ENCODE data around the gene ACYP1.

ACYP1 gene

DNA sequence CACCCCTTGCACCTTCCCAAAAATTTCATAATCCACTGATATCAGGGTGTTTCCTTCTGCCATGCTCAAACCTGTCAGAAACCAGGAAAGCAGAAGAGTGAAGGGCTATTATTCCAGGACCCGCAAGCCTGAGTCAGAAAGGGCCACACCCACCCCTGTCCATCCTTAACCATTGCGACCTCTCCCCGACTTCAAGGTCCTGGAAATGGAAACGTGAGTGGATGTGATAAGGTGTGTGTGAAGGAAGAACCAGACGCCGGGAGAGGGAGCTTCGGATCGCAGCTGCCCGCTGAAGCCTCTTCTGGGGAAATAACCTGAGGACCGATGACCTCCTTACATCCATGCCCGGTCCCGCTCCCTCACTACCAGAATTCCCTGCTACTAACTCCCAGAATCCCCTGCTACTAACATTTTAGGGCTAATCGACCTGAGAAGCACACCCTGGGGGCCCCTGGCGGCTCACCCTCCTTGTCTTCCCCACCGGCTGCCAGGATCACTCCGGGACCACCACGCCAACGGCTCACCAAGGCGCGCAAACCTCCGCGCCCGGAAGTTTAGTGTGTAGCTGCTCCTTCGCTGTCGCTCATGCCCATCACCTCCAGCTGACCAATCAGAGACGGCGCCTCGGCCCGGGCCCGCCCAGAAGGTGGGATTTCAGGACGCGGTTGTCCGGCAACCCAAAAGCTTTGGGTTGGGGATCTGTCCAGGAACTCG, at the start of gene ACYP1:
ACYP1 (minus strand) TSS at position 534 of the 714 bp plus-strand sequence; CDS start at position 63, 471 bp downstream.
- peak; percentile 83 for DNase-seq (ENCODE audit: low read depth)

DNA sequence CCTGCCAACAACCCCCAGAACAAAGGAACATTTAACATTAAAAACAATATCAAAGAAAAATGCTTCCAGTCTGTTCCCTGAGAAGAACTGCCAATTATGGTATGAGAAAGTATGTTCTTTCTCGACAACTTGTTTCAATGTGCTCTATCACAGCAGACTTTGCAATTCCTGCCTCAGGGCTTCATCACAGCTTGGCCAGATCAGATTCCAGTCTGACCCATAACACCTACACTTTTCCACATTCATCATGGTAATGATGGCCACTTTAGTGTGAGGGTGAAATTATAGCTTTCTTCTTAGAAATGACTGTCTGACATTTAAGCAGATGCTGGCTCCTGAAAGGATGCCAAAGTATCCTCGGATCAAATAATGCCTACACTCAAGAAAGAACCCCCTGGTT, 46.1 kb upstream of the ACYP1 start:
- no peak for DNase-seq (ENCODE audit: low read depth)

DNA sequence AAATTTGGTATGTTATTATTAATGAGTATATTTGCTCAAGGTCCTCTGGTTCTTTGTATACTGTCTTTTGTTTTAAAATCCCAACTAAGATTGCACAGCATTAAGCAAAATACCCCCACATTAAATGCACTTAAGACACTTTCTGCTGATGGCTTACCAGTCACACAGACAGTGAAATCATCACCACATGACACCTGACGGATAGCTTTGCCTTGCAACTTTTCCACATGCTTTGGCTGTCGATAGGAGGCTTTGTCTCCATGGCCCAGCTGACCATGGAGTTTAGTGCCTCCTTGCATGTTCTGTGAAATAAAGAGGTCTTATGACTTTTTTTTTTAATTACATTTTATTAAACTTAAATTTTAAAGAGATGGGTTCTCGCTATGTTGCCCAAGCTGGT, 43.4 kb upstream of the ACYP1 start:
- DNase-seq (ENCODE audit: low read depth) = no peak

DNA sequence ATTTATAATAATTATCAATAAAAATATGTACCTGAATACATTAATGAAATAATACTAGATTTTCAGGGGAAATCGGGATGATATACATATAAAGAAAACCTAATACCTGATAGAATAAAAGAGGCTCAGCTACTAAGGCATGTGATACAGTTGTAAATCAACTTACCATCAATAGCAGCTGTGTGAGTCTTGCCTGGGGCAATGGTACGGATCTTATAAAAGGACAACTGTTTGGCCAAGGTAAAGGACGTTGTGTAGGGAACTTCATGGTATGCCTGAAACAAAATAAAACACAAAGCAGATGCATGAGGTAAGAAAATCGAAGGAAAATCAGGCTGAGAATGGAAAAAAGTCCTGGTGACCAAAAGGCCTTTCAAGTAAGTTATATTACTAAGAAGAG, 37.7 kb upstream of the ACYP1 start:
- no peak for DNase-seq (ENCODE audit: low read depth)

DNA sequence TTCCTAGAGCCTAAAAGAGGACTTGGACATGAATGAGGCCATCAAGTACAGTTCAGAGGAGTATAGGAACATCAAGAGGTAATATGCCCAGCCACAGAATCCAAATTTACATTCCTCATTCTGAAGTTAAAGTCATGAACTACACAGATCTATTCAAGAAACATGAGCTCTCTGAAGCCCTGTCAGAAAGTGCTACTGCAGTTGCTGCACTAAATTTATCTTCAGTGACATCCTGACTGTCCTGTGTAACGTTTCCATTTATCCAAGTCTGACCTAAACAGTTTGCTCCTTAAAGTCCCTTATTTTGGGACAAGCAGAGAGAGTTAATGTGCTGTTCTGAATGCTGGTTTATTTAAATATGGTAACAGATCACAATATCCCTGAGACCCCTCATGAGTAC, 34.9 kb upstream of the ACYP1 start:
- no peak for DNase-seq (ENCODE audit: low read depth)

DNA sequence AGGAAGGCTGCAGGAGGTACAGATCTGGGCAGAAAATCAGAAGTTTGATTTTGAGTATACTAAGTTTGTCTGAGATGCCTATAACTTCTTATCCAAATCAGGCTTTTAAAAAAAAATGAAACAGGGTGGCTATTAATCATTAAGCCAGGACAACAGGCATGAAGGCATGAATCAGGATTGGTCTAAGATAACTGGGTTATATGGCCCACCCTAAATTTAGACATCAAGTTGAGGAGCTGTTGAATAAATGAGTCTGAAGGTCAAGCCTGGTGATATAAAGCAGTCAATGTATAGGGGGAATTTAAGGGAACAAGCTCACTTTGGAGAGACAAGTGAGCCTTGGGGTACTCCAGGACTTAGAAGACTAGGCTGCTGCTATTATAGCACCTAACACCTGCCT, 34.4 kb upstream of the ACYP1 start:
- no peak for DNase-seq (ENCODE audit: low read depth)

DNA sequence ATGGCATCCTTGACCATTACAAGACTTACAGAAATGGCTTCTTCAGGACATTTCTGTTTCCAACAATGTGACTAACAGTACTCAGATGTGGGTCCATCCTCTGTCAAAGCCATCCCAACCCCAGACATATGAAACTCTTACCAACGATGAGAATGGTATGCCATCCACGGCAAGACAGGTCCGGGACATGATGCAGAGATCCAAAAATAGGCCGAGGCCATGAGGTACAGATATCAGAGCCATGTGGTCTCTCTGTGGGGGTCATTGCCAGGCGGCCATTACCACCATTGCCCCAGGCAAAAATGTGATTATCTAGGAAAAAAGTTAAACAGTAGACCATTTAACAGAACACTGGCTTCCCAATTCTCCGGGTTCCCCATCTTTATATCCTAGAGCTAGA, 33.1 kb upstream of the ACYP1 start:
- no peak for DNase-seq (ENCODE audit: low read depth)

DNA sequence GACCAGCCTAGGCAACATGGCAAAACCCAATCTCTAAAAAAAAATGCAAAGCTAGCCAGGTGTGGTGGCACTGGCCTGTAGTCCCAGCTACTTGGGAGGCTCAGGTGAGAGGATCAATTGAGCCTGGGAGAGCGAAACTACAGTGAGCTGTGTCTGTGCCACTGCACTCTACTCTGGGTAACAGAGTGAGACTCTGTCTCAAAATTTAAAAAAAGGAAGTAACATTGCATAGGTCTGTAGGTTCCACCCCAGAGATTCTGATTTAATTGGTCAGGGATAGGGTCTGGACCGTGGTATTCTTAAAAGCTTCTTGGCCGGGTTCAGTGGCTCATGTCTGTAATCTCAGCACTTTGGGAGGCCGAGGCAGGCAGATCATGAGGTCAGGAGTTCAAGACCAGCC, 31.9 kb upstream of the ACYP1 start:
- DNase-seq (ENCODE audit: low read depth) = no peak

DNA sequence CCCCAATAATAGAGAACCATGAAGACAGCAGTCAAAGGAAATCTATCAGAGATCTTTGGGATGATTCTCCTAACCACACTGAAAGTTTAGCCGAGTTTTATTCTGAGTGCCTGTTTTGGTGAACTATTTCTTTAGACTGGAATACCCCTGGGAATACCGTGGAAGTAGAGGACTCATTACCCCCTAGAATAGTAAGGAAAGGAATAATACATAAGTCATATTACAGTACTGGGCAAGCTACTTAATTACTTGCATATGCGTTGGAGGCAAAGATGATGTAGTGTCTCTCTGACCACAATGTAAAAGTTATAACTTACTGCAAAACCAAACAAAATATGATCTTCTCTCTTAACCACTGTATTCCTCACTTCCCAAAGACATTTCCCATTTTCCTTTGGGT, 31.1 kb upstream of the ACYP1 start:
- no peak for DNase-seq (ENCODE audit: low read depth)

DNA sequence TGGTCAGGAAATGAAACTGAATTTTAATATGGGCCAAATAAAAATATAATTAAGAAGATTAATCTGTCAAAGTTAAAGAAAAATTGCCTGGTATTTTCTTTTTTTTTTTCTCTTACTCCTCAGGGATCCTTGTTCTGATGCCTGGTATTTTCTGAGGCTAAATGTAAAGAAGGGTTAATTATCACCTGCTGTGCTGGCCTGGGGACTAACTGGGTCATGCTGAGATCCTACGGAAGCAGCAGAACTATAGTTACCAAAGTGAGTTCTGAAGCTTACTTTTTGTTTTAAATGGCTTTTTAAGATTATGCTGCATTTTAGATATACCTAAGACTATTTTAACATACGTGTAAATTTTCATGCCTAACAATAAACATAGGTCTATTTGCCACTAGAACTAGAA, 28.9 kb upstream of the ACYP1 start:
- DNase-seq (ENCODE audit: low read depth) = no peak

DNA sequence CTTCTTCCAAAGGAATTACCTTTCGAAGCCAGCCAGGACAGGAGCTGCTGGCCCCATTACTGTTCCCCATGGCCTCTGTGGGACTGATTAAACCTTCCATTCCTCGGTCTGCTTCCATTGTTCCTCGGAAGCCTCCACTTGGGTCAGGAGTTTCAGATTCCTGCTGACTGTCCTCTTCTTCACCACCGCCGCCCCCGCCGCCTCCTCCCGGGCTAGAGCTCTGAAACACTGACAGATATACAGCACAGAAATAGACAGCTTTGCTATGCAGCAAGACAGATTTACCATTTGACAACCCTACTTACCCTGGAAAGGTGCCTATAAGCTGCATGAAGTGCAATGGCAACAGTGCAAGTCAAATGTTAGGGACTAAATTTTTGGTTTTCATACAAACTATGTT, 27.4 kb upstream of the ACYP1 start:
- no peak for DNase-seq (ENCODE audit: low read depth)

DNA sequence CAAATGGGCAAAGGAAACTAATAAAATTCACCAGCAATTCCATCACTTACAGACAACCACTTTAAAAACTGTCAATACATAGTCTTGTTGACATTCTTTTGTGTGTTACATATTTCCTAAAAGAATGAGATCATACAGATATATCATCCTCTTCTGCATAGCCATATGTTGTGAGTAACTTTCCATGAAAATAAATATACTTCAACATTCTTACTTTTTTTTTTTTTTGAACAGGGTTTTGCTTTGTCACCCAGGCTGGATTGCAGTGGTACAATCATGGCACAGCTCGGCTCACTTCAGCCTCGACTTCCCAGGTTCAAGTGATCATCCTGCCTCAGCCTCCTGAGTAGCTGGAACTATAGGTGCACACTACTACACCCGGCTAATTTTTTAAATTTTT, 26.5 kb upstream of the ACYP1 start:
- DNase-seq (ENCODE audit: low read depth) = no peak

DNA sequence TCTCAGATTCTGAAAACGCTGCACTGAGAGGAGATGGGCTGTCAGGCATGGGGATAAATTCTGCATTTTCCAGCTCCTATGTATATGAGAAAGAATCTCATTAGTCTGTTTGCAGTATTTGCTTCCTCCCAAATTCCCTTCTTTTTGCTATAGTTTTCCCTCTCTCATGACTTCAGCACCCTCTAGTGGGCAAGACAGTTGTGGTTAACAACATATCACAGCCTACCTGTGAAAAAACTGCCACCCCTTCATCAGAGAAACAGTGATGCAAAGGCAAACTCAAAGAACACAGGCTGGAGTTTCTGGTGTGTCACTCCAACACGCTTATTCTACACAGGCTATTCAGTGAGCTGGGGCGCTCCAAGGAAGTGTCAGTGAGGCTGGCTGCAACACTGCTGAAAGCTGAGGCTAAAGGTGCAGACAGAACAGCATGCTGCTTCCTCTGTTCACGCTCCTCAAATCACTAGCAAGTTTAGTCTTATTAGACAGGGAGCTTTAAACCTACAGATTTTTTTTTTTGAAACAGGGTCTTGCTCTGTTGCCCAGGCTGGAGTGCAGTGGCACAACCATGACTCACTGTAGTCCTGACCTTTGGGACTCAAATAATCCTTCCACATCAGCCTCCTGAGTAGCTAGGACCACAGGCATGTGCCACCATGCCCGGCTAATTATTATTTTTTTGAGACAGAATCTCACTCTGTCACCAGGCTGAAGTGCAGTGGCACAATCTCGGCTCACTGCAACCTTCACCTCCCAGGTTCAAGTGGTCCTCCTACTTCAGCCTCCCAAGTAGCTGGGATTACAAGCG, 24.9 kb upstream of the ACYP1 start:
- DNase-seq (ENCODE audit: low read depth) = peak; percentile 24

DNA sequence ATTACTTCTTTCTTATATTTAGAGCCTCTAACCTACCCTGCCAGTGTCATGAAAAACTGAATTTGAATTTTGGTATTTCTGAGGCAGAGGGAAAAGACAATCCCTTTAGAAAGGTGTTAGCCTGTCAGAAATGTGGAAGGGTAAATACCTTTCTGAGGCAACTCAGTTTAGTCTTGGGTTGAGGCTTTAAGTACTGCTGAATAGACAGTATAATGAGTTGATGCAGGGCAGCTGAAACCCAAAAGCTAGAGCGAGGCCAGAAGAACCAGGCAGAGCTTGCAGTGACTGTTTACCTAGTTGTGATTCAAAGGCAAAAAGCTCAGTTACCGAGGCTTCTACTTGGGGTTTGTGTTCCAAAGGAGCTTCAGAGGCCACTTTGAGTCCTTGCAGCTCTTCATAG, 24.3 kb upstream of the ACYP1 start:
- DNase-seq (ENCODE audit: low read depth) = no peak

DNA sequence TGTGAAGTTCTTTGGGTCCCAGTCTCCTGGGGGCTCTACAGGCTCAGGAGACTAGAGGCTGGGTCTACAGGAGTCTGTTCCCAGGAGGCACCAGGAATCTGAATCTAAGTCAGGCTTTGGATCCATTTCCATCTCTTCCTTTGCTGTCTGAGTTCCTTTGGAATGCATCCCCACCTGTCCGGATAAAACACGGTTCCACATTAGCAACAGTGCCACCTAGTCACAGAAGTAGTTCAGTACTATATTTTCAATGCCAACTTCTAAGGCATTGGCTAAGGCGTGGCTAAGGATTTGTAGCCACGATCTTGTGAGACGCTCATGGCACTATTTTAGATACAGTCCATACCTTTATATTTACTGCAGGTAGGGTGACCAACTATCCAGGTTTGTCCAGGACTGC, 20.7 kb upstream of the ACYP1 start:
- DNase-seq (ENCODE audit: low read depth) = no peak

DNA sequence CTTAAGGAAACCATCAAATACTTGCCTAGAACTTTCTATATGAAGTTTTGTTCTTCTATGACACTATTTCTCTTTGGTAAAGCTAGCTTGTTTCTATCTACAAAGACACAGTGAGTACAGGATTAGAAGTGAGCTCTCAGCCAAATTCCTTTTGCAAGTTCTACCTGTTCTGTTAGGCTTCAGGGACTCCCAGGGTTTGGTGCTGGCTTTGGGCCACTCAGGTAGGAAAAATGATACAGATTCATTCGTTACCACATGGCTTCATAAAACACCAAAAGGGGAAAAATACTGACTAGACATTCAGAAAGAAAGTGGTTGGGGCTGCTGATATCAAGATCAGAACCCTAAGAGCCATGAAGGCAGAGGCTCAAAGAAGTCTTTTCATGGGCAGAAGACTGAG, 19.4 kb upstream of the ACYP1 start:
- no peak for DNase-seq (ENCODE audit: low read depth)

DNA sequence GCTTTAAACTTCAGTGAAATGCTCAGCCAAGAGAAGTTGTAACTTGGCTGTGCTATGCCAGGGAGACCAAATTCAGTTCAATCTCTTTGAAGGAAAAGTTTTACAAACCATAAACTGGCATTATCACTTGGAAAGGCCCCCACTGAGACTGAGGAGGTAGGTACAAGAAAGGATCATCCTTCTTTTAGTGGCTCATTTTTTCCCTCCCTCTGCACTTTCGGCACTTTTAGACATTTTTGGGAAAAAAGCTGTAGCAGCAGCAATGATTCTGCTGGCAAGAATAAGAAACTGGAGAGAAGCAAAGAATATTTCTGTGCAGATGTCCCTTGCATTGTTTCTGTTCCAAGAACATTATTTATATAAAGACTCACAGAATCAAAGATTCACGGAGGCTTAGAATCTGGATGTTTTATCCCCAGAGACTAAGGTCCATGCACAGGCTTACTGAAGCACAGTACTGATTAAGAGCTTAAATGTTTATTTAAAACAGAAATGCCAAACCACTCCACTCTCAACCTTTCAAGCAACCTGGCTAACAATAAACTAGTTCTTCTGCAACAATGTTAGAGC, 17.9 kb upstream of the ACYP1 start:
- no peak for DNase-seq (ENCODE audit: low read depth)

DNA sequence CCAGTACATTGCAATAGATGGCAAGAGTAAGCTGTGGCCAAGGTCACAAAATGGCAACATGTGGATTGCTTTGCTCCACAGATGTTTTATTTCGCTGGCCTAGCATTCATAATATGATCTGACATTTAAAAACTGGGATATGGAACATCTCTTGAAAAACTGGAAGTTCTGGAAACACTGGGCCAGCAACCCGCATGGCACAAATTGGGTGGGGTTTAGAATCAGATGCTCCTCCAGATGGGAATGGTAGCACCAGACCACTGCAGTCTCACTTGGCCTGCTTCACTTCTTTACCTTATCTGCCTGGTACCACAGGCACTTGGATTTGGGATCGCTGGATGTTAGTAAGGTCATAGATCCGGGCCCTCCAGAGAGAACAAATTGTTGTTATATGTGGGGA, 15.7 kb upstream of the ACYP1 start:
- no peak for DNase-seq (ENCODE audit: low read depth)

DNA sequence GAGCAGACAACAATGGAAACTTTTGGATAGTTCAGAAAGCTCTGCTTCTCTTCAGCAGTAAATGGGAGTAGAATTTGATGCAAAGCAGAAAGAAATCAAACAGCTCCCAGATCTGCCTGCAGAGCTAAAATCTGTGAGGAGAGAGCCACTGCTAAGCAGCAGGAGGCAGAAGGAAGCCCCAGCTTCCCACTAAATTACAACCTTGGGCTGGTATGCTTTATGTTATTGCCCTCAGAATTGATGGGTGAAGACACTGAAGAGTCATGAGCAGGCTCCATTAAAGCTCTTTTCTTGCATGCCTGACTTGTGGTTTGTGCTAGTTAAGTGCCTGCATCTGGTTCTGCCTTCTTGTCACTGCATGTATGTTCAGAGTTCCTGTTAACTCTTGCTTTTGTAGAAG, 14.0 kb upstream of the ACYP1 start:
- DNase-seq (ENCODE audit: low read depth) = no peak

DNA sequence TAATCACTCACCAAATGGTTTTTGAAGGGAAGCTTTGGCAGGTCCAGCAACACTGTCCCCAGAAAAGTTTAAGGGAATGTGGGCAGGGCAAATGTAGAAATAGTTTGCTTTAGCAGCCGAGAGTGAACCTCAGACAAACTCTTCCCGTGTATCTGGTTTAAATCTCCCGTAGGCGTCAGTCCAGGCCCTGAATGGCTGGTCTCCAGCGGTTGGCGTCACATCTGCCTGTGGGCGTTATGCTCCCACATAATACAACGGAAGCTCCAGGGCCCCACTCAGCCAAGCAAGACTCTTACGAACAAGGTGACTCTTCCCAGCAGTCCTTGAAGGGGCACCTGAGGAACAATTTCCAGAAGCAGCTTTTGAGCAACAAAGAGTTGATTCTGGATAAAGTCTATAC, 6.6 kb upstream of the ACYP1 start:
- no peak for DNase-seq (ENCODE audit: low read depth)

DNA sequence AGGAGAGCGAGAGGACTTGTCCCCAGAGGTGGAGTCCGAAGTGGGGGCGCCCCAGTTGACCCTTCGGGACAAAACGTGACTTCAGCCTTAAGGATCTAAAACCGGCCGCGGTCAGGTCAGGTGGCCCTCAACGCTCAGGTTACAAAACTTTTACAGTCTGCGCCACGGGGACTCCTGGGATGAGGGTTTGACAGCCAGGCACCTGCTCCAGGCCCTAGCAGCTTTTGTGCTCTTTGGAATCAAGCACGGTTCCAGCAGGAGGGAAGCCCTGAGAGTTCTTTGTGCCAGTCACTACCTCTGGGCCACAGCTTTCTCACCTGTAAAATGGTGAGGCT, 6.0 kb upstream of the ACYP1 start:
- no peak for DNase-seq (ENCODE audit: low read depth)

DNA sequence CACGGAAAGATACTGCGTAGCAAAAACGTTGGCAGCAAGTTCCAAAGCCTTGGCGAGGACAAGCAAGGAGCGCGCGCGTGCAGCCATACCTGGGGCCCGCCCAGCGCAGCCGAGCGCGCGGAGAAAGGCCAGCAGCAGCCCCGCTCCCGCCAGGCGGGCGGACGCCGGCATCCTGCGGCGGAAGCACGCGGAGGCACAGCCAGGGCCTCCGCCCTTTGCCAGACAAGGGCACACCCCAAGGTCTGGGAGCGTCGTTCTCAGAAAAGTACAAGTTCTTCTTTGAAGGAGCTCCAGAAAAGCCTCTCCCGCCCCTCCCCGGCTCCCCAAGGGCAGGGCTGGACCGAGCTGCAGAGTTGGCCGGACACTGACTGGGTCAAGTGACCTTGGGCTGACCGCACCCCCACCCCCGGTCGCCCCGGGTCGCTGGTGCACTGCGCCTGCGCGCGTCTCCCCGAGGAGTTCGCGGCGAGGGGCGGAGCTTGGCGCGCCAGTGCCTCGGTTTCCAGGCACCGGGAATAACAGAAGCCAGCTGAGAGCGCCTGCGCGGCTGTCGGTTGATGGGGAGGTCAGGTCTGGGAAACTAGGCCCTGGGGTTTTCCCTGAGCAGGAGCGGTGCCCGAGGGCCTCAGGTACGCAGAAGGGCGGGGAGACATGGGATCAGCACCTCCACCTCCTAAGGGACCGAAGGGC, 5.4 kb upstream of the ACYP1 start, which contains the start of gene ZC2HC1C:
ZC2HC1C (plus strand) TSS at position 521 of the 690 bp plus-strand sequence. CDS start 933 bp downstream, outside the sequence.
- peak; percentile 31 for DNase-seq (ENCODE audit: low read depth)

Data from activated T-cell treated with anti-CD3 and anti-CD28 coated beads for 1 hour (primary cell).